ENCODE measurements around the gene RAI14. TPM values are rescaled to one million over a fixed set of nuclear protein-coding genes. Genes with fewer than 3 reads are reported as not detected.

RAI14 gene
- total RNA-seq, 4 donors from 2014 or later, result 26.9 to 40.4 (median 32.1) TPM

DNA sequence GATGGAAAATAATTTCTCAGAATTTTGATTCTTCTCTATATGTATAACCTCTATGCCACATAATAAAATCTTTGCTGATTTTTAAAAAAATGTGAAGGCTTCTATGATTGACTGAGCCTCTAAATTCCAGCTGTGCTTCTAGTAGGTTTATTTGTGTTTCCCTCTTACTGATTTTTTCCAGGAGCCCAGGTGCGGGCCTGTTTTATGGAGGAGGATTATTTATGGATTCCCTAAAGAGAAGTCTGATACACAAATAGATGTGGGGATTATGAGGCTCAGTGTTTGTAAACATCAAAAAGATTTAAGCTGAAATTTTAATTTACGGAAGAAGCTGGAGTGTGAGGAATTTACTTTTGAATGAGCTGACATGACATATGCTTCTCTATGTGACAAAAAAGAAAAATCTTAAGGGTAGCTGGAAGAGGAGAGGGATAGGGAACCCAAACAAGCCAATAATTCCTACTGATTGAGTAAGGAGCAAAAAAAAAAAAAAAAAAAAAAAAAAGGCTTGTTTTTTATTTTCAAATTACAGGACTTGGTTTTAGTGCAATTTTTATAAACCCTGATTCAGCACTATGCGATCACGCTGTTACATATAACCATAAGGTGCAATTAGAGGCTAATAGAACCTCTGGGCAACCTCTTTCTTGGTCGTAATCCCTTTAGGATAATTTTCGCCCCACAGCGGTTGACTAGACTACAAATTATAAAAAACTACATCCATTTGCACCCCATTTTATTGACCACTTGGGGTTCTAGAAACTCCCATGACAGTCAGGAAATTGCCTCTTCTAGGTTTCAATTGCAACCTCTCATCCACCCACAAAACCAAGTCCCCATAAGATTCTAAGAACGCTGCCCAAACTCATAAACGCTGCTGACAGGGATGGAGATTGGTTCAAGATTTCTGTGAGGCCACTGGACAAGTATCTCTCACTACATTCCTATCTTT lies 44.4 kb upstream of the RAI14 start:
- H3K4me3 ChIP-seq (ENCODE audit: low read depth, poor library complexity, severe bottlenecking), result no peak overlapping the region
- intact Hi-C loops (cut with DNase I; ENCODE audit: low total_unique reads), result no loop called here
- 91 to 94% methylated on average over 9 of the region's 9 CpGs for WGBS, 2 donors
- no peak for TF ChIP-seq POLR2A (IDR thresholded peaks at IDR 0.05)
- TF ChIP-seq, protein P1, sequence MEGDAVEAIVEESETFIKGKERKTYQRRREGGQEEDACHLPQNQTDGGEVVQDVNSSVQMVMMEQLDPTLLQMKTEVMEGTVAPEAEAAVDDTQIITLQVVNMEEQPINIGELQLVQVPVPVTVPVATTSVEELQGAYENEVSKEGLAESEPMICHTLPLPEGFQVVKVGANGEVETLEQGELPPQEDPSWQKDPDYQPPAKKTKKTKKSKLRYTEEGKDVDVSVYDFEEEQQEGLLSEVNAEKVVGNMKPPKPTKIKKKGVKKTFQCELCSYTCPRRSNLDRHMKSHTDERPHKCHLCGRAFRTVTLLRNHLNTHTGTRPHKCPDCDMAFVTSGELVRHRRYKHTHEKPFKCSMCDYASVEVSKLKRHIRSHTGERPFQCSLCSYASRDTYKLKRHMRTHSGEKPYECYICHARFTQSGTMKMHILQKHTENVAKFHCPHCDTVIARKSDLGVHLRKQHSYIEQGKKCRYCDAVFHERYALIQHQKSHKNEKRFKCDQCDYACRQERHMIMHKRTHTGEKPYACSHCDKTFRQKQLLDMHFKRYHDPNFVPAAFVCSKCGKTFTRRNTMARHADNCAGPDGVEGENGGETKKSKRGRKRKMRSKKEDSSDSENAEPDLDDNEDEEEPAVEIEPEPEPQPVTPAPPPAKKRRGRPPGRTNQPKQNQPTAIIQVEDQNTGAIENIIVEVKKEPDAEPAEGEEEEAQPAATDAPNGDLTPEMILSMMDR (IDR thresholded peaks at IDR 0.05), result no peak
- no peak for DNase-seq (ENCODE audit: low spot score in 2 of 2)

DNA sequence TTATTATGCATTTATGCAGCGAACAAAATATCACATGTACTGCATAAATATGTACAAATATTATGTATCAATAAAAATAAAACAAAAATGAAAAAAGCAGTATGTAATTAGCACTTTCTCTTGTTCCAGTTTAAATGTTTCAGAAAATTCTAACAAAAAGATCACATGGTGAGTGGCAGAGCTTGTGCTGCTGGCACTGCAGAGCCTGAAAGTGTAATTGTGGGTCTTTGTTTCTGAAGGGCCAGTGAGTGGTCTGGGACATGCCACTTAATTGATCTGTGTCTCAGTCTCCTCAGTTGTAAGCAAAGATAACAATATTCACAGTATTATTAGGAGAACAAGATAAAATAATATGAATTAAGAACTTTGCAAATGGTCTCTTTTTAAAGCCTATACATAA lies 39.5 kb upstream of the RAI14 start:
- 90 to 97% methylated on average over 1 of the region's 1 CpG for WGBS, 2 donors
- intact Hi-C loops (cut with DNase I; ENCODE audit: low total_unique reads), result no loop called here
- TF ChIP-seq POLR2A (IDR thresholded peaks at IDR 0.05), result no peak
- TF ChIP-seq, protein P1 (IDR thresholded peaks at IDR 0.05), result no peak
- DNase-seq (ENCODE audit: low spot score in 2 of 2), result no peak
- H3K4me3 ChIP-seq (ENCODE audit: low read depth, poor library complexity, severe bottlenecking), result no peak overlapping the region

DNA sequence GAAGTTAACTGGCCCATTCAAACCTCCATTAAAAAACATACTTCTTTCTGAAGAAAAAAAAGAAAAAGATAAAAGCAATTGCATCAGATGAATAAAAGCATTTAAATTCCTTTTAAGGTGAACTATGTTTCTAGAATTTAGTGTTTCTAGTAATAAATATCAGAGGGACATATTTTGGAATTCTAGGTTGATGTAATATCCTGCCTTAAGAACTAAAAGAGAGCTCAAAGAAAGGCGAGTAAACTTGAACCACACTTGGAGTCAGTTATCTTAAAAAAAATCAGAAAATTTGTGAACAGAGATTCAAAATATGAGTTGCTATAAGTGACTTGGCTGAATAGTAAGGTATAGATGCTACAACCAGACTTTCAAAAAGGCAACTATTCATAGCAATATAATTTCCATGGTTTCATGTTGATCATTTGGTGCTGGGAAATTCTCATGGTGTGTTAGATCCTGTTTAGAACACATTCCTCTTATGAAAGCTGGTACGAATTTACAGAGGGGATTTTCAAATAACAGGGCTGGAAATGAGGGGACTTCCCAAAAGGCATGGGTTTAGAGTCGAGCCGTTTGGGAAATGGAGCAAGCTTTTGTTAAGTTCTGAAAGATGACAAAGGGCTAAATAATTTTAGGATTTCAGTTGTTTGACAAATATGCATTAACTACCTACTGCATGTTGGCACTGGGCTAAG lies 37.6 kb upstream of the RAI14 start:
- TF ChIP-seq POLR2A (IDR thresholded peaks at IDR 0.05), result no peak
- TF ChIP-seq, protein P1 (IDR thresholded peaks at IDR 0.05), result no peak
- WGBS, 2 donors, result 44 to 47% methylated on average over 4 of the region's 4 CpGs
- intact Hi-C loops (cut with DNase I; ENCODE audit: low total_unique reads), result no loop called here
- no peak overlapping the region for H3K4me3 ChIP-seq (ENCODE audit: low read depth, poor library complexity, severe bottlenecking)
- no peak for DNase-seq (ENCODE audit: low spot score in 2 of 2)

DNA sequence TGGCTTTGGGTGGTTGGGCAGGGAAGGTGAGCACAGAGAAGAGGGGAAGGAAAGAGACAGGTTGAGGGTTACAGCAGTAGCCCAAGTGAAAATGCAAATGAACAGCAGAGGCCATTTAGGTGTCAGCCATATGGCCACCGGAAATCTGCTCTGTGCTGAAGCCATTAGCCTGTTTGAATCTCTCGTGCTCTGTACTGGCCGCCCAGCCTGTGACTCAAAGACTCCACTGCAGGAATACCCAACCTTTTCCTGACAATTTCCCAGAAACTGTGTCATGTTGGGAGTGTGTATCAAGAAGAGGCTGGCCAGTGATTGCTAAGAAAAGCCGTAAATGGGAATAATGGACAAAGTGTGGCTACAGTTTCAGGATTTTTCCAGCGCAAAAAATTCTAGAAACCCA lies 35.9 kb upstream of the RAI14 start:
- H3K4me3 ChIP-seq (ENCODE audit: low read depth, poor library complexity, severe bottlenecking), result no peak overlapping the region
- no peak for TF ChIP-seq POLR2A (IDR thresholded peaks at IDR 0.05)
- TF ChIP-seq, protein P1 (IDR thresholded peaks at IDR 0.05), result no peak
- intact Hi-C loops (cut with DNase I; ENCODE audit: low total_unique reads), result no loop called here
- WGBS, 2 donors, result 77 to 83% methylated on average over 5 of the region's 5 CpGs
- DNase-seq (ENCODE audit: low spot score in 2 of 2), result no peak

DNA sequence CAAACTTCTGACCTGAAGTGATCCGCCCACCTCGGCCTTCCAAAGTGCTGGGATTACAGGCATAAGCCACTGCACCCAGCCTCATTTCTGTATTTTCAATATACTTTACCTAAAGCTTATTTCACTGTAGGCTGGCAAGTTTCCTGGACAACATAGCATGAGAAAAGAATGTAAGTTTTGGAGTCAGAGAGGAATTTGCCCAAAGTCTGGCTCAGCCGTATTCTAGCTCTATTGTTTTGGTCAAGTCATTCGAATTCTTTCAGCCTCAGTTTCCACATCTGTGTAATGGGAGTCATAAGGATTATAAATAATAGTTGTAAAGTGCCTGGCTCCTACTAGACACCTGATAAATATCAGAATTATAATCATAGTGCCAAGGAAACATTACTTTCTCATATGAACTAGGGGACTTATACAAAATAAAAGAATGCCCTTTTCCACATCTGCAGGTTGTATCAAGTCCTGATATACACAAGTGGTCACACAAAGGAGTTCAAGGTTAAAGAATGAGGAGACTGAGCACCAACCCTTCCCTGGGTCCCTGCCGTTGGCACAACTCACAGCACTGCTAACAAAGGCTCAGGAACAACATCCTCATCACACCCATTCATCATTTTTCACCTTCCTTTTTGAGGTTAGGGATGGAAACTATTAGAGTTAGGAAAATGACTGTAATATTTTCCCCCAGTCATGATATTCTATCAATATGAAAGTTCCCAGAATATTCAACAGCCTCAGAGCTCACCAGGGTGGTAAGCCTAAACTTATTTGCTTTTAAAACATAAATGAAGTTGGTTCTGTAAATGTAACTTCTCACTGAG lies 34.6 kb upstream of the RAI14 start:
- DNase-seq (ENCODE audit: low spot score in 2 of 2), result no peak
- whole genome bisulfite sequencing, 2 donors, result 60 to 67% methylated on average over 5 of the region's 5 CpGs
- TF ChIP-seq POLR2A (IDR thresholded peaks at IDR 0.05), result no peak
- TF ChIP-seq, protein P1 (IDR thresholded peaks at IDR 0.05), result no peak
- H3K4me3 ChIP-seq (ENCODE audit: low read depth, poor library complexity, severe bottlenecking), result no peak overlapping the region
- intact Hi-C loops (cut with DNase I; ENCODE audit: low total_unique reads), result no loop called here

Data from lower leg skin (tissue), 4 donors.